Lung microvascular endothelial cell (primary cell): Measurements from ENCODE around the gene BBC3. TPM values are rescaled to one million over a fixed set of nuclear protein-coding genes. Genes with fewer than 3 reads are reported as not detected.
A peak's percentile ranks its signal among the peaks of the same experiment; 100 is the strongest.
"Not testable (repeated sequence)": the region's sequence is repeated elsewhere in the genome, so short reads cannot be mapped to it uniquely, and the experiment has no call there.

ENCODE experiments used
- DNase-seq, 2 donors: peaks; one replicate each; pipeline versions ENCODE4 v3.0.0 to v3.0.0-alpha.2; 2010; ENCODE audit warnings: low read depth in 2 of 2
- total RNA-seq: library from RNA; depleted of rRNA; stranded (reverse); fragments of >200 nt; gene quantifications from 2 replicates; pipeline ENCODE4 v1.2.1, GENCODE V29; 2014

BBC3 gene
- 16.5 and 21.4 TPM in 2 replicates for total RNA-seq

DNA sequence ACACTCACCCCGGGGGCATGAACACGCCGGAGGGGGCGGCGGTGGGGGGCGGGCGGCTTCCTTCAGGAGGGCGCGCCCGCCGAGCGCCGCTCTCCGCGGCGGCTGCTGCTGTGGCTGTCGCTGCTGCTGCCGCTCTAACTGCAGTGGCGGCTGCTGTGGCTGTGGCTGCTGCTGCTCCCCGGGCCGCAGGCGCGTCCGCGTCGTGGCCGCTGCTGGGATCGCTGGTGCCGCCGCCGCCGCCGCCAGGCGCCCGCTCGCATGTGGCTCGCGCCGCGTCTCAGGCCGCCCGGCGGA is at the start of gene BBC3:
TSS of gene BBC3 (minus strand) at position 279 of the 294 bp plus-strand sequence. CDS start 2,768 bp downstream, outside the sequence.
- DNase-seq = no peak

DNA sequence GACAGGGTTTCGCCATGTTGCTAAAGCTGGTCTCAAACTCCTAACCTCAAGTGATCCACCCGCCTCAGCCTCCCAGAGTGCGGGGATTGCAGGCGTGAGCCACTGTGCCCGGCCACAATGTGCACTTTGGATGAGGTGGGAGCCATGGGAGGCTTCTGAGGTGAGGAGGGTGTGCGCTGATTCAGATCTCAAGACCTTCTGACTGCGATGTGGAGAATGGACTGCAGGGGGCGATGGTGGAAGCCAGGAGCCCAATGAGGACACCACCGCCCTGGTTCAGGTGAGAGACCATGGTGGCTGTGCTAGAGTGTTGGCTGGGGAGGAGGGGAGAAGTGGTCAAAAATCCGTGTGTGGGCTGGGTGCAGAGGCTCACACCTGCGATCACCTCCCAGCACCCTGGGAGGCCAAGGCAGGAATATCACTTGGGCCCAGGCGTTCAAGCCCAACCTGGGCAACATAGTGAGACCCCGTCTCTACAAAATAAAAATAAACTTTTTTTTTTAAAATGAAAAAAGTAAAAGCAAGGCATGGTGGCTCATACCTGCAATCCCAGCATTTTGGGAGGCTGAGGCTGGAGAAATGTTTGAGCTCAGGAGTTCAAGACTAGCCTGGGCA is 49.3 kb upstream of the BBC3 start:
- DNase-seq = peak; percentile 29 to 42

GRCh38 chr19:47276513-47276912 is 45.5 kb upstream of the BBC3 start:
- not testable (repeated sequence) for DNase-seq

- DNase-seq = peak in 1 of 2 donors; percentile 58
Observed at GRCh38 chr19:47275791-47276461, 44.9 kb upstream of the BBC3 start.

- DNase-seq = peak in 1 of 2 donors; percentile 26
Observed at GRCh38 chr19:47274891-47275761, 44.1 kb upstream of the BBC3 start.

- peak; percentile 93 to 97 for DNase-seq
Observed at GRCh38 chr19:47274071-47274890, 43.3 kb upstream of the BBC3 start, which contains the start of gene INAFM1. INAFM1 (plus strand) TSS chr19:47274885; CDS start chr19:47274920, 35 bp downstream.

- DNase-seq = peak; percentile 89 to 90
Observed at GRCh38 chr19:47273313-47274070, 42.5 kb upstream of the BBC3 start.

DNA sequence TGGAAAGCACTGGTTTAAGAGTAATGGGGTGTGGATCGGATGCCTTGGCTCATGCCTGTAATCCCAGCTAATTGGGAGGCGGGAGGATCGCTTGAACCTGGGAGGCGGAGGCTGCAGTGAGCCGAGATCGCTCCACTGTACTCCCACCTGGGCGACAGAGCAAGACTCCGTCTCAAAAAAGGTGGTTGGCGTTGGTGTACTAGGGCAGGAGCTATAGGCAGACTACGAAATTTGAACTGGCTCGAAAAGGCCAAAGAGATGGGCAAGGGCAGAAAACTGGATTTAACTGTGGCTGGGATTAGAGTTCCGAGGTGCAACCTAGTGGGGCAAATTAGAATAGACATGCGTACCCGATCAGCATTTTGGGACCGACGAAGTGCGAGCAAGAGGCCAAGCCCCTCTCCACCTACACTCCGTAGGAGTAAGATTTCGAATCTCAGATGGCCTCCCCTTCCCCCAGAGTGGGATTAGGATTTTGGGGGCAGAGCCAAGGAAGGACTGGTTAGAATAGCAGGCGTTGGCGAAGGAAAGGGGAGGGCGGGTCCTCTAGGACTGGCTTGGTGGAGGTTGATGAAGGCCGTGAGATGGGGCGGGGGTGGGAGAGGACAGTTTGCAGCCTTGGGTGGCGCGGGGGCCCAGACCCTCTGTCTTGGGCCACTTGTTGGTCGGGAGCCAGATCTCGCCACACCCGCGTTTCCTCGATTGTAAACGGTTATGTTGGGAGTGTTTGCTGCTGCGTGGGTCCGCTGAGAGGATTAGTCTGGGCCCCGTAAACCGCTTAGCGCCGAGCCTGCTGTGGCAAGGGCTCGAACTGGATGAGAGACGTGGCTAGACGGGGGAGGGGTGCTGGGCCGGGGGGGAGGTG is 41.7 kb upstream of the BBC3 start:
- DNase-seq = peak in 1 of 2 donors; percentile 39

GRCh38 chr19:47271949-47272348 is 41.0 kb upstream of the BBC3 start:
- DNase-seq = no peak

DNA sequence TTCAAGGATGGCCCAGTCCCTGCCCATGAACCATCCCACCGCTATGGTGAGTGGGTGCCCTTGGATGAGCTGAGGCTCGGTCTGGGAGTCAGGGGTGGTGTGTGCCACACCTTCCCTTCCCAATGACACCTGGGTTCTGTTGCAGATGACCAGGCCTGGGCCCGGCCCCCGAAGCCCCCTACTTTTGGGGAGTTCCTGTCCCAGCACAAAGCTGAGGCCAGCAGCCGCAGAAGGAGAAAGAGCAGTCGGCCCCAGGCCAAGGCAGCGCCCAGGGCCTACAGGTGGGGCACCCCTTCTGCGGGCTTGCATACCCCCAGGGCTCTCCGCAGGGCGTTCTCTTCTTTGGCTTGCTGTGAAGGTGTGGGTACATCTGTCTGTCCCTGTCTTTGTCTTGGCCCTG is 39.4 kb upstream of the BBC3 start:
- DNase-seq = no peak

DNA sequence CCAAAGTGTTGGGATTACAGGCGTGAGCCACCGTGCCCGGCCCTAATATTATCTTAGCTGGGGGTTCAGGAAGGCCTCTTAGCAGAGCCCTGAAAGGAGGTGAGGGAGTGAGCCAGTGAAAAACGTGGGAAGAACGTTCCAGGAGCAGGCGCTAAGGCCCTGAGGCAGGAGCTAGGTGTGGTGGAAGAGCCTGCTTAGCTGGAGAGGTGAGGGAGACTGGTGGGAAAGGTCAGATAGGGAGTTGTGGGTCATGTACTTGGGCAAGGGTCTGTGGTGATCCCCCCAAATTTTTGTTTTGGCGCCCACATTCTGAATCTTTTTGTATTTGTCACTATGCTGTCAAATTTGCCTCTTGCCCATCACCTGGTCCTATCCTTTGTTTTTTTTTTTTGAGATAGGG is 38.6 kb upstream of the BBC3 start:
- DNase-seq = no peak

DNA sequence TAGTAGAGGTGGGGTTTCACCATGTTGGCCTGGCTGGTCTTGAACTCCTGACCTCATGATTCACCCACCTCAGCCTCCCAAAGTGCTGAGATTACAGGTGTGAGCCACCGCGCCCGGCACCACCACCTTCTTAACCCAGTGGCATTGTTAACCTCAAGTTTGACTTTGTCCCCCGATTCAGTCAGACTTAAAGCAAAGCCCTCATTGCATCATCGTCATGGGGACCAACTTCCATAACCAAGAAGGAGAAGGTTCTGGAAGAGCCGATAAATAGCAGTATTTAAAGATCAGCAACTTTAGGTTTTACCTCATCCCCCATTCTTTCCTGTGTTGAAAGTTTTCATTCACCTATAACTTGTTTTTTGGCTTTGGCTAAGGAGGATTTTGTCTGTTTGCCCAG is 37.0 kb upstream of the BBC3 start:
- DNase-seq = no peak

DNA sequence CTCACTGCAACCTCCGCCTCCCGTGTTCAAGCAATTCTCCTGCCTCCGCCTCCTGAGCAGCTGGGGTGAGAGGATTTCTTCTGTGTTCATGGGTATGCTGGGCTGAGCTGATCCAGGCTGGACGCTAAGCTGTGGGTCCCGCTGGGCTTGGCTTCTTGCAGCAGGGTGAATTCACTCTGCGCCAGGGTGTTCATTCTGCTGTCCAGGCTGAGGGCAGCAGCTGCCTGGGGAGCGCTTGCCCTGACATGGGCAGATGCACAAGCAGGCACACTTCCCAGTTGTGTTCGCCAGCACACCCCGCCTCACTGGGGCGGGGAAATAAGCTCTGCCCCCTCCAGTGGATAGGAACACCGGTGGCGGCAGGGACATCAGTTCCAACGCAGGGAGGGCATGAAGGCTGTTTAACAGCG is 36.4 kb upstream of the BBC3 start:
- no peak for DNase-seq

DNA sequence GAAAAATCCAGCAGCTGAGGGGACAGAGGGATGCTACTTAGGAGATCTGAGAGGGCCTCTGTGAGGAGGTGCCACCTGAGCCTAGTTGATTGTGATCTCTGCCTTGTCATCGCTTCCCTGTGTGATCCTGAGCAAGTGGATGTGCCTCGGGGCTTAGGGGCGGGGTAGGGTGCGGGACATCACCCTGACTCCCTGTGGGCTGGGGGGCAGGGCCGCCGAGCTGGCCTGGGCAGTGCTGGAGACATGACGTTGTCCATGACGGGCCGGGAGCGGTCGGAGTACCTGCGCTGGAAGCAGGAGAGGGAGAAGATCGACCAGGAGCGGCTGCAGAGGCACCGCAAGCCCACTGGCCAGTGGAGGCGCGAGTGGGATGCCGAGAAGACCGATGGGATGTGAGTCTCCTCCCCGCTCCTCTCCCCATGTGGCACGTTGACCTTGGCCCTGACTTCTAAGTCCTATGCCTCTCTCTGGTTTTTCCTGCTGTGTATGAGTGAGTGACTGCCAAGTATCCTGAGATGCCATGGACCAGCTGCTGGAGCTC is 35.5 kb upstream of the BBC3 start:
- no peak for DNase-seq

DNA sequence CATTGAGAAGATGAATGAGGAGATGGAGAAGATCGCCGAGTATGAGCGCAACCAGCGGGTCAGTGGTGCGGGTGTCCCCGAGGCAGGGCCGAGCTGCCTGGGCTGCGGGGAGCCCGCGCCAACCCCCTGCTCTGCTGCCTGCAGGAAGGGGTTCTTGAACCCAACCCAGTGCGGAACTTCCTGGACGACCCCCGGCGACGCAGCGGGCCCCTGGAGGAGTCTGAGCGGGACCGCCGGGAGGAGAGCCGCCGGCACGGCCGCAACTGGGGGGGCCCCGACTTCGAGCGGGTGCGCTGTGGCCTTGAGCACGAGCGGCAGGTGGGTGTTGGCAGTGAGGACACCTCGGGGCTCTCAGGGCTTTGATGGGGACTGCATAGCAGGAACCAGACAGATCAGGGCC is 33.6 kb upstream of the BBC3 start:
- no peak for DNase-seq

DNA sequence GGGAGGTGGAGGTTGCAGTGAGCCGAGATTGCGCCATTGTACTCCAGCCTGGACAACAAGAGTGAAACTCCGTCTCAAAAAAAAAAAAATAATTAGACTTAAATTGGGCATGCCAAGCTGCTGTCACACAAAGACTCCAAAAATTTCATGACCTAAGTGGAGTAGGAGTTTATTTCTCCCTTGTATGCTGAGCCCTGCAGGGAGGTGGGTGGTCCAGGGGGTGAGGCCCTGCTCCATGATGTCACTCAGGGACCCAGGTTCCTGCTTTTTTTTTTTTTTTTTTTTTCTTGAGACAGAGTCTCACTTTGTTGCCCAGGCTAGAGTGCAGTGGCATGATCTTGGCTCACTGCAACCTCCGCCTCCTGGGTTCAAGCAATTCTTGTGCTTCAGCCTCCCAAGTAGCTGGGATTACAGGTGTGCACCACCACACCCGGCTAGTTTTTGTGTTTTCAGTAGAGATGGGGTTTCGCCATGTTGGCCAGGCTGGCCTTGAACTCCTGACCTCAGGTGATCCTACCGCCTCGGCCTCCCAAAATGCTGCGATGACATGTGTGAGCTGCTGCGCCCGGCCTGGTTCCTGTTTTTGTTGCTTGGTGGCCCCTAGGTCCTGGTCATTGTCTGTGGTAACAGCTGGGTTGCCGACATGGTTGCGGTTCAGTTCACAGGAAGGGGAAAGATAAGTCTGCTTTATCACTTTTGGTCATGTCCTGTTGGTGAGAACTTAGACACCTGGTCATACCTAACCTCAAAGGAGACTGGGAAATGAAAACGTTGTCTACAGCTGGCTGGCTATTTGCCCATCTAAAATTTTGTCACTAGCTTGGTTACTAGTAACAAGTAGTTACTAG is 31.2 kb upstream of the BBC3 start:
- DNase-seq = peak in 1 of 2 donors; percentile 33

- DNase-seq = no peak
Observed at GRCh38 chr19:47260476-47260875, 29.5 kb upstream of the BBC3 start.

DNA sequence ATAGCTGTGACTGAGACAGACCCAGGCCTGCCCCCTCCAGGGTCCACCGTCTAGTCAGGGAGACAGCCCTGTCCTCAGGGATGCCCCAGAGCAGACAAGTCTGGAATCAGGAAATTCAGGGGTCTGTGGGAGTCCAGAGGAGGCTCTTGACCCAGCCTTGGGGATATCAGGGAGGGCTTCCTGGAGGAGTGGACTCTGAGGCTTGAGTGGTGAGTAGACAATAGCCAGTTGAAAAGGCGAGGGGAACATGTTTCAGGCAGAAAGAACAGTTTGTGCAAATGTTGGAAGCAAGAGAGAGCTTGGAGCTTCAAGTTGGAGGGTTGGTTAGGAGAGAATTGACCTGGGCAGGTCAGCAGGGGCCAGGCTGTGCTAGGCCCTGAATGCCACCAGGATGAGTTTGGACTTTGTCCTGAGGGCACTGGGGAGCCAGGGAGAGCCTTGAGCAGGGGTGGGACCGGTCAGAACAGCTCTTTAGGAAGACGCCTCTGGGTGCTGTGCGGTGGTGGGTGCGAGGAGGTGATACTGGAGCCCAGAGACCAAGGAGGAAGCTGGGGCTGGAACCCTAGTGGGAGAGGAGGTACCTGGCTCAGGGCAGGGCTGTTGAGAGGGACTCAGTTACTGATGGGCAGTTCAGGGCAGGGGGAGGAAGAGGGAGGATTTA is 28.0 kb upstream of the BBC3 start:
- DNase-seq = no peak
